ENCODE data around the gene EBF3. TPM values are rescaled to one million over a fixed set of nuclear protein-coding genes. Genes with fewer than 3 reads are reported as not detected.

The EBF3 gene
- total and polyA plus RNA-seq, 9 of the 15 experiments (the other 6 are each of a cell fraction or from before 2014, with no cell fraction given) = not detected

GRCh38 chr10:129912166-129912917, 51.7 kb downstream of the EBF3 start:
- TF ChIP-seq ZBTB2 (IDR thresholded peaks at IDR 0.05) (no peak), ZNF778 (CRISPR knock-in tag; IDR thresholded peaks at IDR 0.05) (no peak), ZFP30 (CRISPR knock-in tag; IDR thresholded peaks at IDR 0.05; ENCODE audit: borderline replicate concordance) (no peak), ILK (tag; IDR thresholded peaks at IDR 0.05; ENCODE audit: borderline replicate concordance, low read depth) (no peak), U2AF1 (optimal IDR thresholded peaks at IDR 0.05; ENCODE audit: low read depth, low read length) (no peak)
- TF ChIP-seq, protein P1, sequence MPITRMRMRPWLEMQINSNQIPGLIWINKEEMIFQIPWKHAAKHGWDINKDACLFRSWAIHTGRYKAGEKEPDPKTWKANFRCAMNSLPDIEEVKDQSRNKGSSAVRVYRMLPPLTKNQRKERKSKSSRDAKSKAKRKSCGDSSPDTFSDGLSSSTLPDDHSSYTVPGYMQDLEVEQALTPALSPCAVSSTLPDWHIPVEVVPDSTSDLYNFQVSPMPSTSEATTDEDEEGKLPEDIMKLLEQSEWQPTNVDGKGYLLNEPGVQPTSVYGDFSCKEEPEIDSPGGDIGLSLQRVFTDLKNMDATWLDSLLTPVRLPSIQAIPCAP (CRISPR knock-in tag; IDR thresholded peaks at IDR 0.05; ENCODE audit: borderline replicate concordance) = no peak
- in situ Hi-C loops (cut with MboI) = no loop called here
- Histone ChIP-seq H4K20me1 (replicated peaks; ENCODE audit: control insufficient read depth, insufficient read depth, low read length) (no peaks in the 10 kb centered on the region), H3K9me1 (ENCODE audit: control insufficient read depth, insufficient read depth, low read length) (no peaks in the 10 kb centered on the region), H3K27ac (ENCODE audit: extremely low read depth, low read depth, low read length) (no peak overlapping the region), H3K9ac (ENCODE audit: insufficient read depth in 1 of 2, low read depth in 2 of 2, low read length in 2 of 2) (no peak overlapping the region), H3K4me1 (replicated peaks in 1 of 2; ENCODE audit: control insufficient read depth in 2 of 2, insufficient read depth in 2 of 2, low read length in 2 of 2) (no peaks in the 10 kb centered on the region), H3K9me3 (replicated peaks; ENCODE audit: control insufficient read depth, insufficient read depth, low read depth, low read length) (no peaks in the 10 kb centered on the region), H3K79me2 (ENCODE audit: control insufficient read depth, insufficient read depth, low read length) (no peaks in the 10 kb centered on the region), H3K4me2 (ENCODE audit: insufficient read depth, low read length) (no peak overlapping the region), H3K36me3 (ENCODE audit: control insufficient read depth, insufficient read depth, low read length) (no peaks in the 10 kb centered on the region), H3K4me3 (no peak overlapping the region), H2AFZ (ENCODE audit: low read depth, low read length) (no peak overlapping the region), H3K27me3 (ENCODE audit: control insufficient read depth in 2 of 2, insufficient read depth in 2 of 2, low read length in 2 of 2) (peaks cover 0 to 11% of the 10 kb centered on the region in 2 experiments; a peak in 3 of 5 replicates)
- ChIA-PET POLR2A (no interaction called here), CTCF (ENCODE audit: low intra/inter-chr PET ratio) (no interaction called here)
- no peak for ATAC-seq
- no peak for DNase-seq (ENCODE audit: extremely low read depth in 1 of 4, low spot score in 3 of 4)
- 3% methylated on average over 8 of the region's 11 CpGs for WGBS (ENCODE audit: insufficient coverage, low coverage, missing lambda C conversion rate)
- no TSS peak for BruUV-seq (replicated peaks)
- FAIRE-seq = no peak
- intact Hi-C loops (cut with micrococcal nuclease) = no loop called here
